Transverse colon (tissue), 3 donors: ENCODE measurements around the gene ZFP57.

Experiments
- CTCF ChIP-seq, 5 experiments: fragments of 200-600 bp in 3 of 5; fragments of 450-650 bp in 2 of 5; sonication (generic) in 3 of 5; IDR thresholded peaks; 1 replicate in 2 of 5; 2 replicates in 3 of 5; pipeline ENCODE4 v1.5.1; 2016 to 2017; ENCODE audit warnings: antibody characterized with exemption in 5 of 5, inconsistent platforms in 3 of 5, mild to moderate bottlenecking in 2 of 5, moderate library complexity in 1 of 5
- POLR2A ChIP-seq: fragments of 450-650 bp; IDR thresholded peaks from one replicate; pipeline ENCODE4 v1.6.1; 2016; ENCODE audit warnings: antibody characterized with exemption, mild to moderate bottlenecking, moderate library complexity

- TF ChIP-seq CTCF (IDR thresholded peaks at IDR 0.05) (no peak), POLR2A (no peak)
Observed at GRCh38 chr6:29629571-29629970, 51.4 kb downstream of the ZFP57 start.
